ENCODE data around the gene FADS2.

DNA sequence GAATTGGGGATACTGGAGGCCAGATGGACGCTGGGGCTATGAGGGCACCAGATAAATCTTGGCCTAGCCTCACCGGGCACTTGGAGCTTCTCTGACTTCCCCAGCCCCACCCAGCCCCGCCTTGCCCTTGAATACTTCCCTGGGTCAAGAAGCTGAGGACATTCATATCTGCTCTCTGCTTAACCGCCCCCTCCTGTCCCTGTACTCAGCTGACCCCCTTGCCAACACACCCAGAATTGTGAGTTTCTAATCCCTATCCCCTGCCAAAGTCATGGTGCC lies 41.3 kb downstream of the FADS2 start:
- TF ChIP-seq, protein P1, sequence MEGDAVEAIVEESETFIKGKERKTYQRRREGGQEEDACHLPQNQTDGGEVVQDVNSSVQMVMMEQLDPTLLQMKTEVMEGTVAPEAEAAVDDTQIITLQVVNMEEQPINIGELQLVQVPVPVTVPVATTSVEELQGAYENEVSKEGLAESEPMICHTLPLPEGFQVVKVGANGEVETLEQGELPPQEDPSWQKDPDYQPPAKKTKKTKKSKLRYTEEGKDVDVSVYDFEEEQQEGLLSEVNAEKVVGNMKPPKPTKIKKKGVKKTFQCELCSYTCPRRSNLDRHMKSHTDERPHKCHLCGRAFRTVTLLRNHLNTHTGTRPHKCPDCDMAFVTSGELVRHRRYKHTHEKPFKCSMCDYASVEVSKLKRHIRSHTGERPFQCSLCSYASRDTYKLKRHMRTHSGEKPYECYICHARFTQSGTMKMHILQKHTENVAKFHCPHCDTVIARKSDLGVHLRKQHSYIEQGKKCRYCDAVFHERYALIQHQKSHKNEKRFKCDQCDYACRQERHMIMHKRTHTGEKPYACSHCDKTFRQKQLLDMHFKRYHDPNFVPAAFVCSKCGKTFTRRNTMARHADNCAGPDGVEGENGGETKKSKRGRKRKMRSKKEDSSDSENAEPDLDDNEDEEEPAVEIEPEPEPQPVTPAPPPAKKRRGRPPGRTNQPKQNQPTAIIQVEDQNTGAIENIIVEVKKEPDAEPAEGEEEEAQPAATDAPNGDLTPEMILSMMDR (optimal IDR thresholded peaks at IDR 0.05 in 1 of 3, IDR thresholded peaks at IDR 0.05 in 1 of 3, conservative IDR thresholded peaks at IDR 0.05 in 1 of 3; ENCODE audit: extremely low read depth in 1 of 3, insufficient read depth in 2 of 3, low read length in 3 of 3) = no peak
- TF ChIP-seq EZH2 (IDR thresholded peaks at IDR 0.05; ENCODE audit: low read length) = no peak
